GM13976 (cell line): ENCODE measurements around the gene DNMT3A.

ENCODE experiments used
- DNase-seq: peaks from one replicate; pipeline ENCODE4 v3.0.0; 2012; ENCODE audit warnings: low spot score
- in situ Hi-C: fragments of 300-500 bp; cut with MboI; formaldehyde crosslinking; loops from one replicate; pipeline ENCODE4 v1.12.0; 2022; ENCODE audit warnings: low sequenced_read_pairs, mixed read lengths, inconsistent platforms; ENCODE audit not compliant: unreplicated experiment
- TF ChIP-seq, protein P1 (sequence below): IDR thresholded peaks from 2 replicates; pipeline ENCODE4 v1.5.1; 2012; ENCODE audit warnings: borderline replicate concordance, mild to moderate bottlenecking; ENCODE audit not compliant: insufficient read depth; ENCODE audit errors: extremely low read depth, missing control alignments, control extremely low read depth

The DNMT3A gene

DNA sequence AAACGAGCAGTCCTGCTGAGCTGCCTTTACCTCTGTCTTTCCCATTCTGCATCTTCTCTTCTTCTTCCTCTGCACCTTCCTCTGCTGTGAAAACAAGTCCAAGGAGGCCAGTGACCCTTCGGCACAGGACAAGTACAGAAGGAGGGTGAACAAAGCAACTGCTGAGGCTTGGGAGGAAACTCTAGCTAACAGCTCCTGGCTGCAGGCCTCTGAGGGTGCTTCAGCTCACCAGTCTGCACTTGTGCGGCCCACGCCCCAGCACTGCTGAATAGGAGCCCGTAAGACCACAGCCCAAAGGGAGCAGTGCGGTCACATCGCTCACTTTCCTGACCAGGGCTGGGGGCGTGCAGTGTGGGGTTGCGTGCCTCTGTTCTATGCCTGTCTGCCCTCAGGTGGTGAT lies 42.1 kb upstream of the DNMT3A start:
- in situ Hi-C loops, result no loop called here
- DNase-seq, result no peak
- TF ChIP-seq, protein P1, sequence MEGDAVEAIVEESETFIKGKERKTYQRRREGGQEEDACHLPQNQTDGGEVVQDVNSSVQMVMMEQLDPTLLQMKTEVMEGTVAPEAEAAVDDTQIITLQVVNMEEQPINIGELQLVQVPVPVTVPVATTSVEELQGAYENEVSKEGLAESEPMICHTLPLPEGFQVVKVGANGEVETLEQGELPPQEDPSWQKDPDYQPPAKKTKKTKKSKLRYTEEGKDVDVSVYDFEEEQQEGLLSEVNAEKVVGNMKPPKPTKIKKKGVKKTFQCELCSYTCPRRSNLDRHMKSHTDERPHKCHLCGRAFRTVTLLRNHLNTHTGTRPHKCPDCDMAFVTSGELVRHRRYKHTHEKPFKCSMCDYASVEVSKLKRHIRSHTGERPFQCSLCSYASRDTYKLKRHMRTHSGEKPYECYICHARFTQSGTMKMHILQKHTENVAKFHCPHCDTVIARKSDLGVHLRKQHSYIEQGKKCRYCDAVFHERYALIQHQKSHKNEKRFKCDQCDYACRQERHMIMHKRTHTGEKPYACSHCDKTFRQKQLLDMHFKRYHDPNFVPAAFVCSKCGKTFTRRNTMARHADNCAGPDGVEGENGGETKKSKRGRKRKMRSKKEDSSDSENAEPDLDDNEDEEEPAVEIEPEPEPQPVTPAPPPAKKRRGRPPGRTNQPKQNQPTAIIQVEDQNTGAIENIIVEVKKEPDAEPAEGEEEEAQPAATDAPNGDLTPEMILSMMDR, result no peak

DNA sequence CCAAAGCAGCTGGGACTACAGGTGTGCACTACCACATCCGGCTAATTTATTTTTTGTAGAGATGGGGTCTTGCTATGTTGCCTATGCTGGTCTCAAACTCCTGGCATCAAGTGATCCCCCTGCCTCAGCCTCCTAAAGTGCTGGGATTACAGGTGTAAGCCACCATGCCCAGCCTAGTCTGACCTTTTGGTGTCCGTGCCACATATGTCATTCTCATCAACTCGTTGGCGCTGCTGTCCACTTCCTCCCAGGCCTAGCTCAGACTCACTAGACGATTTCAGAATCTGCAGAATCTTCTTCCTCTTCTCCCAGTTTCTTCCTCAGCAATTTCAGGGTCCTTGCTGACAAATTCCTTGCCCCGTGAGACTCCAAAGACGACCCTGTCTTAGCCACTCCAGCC lies 39.8 kb upstream of the DNMT3A start:
- no peak for DNase-seq
- in situ Hi-C loops, result no loop called here
- TF ChIP-seq, protein P1, result no peak

DNA sequence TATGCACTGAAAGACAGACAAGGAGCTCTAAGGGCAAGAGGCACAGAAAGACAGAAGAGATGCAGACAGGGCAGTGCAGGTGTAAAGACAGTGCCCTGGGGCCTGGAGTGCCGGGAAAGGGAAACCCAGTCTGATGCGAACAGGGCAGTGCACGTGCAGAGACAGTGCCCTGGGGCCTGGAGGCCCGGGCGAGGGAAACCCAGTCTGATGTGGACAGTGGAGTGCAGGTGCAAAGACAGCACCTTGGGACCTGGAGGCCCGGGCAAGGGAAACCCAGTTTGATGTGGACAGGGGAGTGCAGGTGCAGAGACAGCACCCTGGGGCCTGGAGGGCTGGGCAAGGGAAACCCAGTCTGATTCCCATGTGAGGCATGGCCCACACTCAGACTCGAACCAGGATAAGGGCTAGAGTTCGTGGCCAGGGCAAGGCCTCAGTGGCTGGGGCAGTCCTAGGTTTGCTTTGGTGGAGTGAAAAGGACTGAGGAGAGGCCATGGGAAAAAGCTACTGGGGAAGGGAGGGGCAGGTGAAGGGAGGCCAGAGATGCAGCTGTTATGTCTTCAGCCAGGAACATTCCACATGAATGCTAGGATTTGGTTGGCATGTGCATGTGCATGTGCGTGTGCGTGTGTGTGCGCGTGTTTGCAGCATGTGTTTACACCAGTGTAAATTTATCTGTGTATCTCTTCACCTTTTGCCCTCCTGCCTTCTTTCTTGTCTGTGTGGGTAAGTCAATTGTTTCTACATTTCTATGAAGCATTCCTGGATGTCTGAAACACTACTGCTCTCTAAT lies 39.1 kb upstream of the DNMT3A start:
- TF ChIP-seq, protein P1, result no peak
- in situ Hi-C loops, result no loop called here
- no peak for DNase-seq

DNA sequence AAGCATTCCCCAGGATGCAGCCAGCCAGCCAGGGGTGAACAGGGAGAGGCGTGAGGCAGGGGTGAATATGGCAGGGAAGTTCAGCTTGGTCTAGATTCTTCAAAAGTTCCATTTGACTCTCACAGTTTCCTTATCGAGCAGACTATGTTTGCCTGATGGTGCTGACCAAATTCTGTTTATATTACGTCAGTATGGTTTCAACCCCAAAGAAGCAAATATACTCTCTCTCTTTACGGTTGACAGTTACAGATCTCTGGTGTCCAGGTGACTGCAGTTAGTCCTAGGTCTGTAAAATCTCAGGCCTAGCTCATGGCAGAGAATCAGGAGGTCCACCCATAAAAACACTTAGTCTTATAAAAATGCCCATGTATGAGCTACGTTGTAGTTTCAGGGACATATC lies 38.3 kb upstream of the DNMT3A start:
- in situ Hi-C loops, result no loop called here
- TF ChIP-seq, protein P1, result no peak
- DNase-seq, result peak; percentile 79

DNA sequence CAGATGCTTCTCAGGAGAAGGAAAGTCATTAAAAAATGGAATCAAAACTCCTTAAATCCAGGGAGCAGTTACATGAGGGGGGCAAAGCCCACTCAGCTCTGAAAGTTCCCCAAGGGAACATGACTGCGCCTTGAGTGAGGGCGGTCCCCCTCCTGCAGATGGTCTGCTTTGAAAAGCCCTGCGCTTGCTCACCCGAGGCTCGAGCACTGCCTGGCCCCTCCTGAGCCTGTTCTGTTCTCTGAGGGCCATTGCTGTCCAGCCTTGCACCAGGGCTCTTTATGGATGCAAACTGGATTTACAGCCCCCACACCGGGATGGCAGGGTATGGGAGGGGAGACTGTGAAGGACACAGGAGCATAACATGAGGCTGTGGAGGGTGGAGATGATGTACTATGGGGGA lies 37.8 kb upstream of the DNMT3A start:
- DNase-seq, result no peak
- TF ChIP-seq, protein P1, result no peak
- in situ Hi-C loops, result no loop called here

DNA sequence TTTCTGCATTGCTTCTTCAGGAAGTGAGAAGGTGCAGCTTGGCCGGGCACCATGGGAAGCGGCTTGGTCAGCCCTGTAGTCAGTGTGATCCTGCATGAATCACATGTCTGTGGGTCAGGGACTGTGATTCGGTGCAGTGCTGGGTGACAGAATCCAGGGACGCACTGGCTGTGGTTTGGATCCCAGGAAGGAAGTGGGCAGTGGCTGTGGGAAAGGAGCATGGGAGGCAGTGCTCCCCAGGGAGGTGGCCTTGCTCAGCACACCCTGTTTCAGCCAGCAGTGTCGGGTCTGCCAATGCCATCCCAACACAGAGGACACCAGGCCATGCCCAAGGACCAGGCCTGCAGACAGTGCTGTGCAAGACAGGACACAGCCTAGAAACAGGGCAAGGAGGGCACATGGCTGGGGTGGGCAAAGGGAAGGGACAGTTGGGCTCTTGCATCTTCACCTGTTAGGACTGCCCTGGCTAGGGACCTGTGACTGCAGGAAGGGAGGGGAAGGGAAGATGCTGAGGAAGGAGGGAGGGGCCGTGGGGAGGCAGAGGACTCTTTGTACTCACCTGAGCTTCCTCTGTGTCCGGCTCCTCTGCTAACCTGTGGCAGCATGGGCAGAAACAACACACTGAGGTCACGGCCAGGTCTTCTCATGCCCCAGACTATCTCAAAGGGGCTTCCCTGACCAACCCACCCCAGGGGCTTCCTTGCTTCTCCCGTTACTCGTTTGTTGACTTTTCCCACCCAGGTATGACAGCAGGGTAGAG lies 37.2 kb upstream of the DNMT3A start:
- in situ Hi-C loops, result no loop called here
- DNase-seq, result no peak
- TF ChIP-seq, protein P1, result no peak
